ENCODE results near the gene COL5A1.

DNA sequence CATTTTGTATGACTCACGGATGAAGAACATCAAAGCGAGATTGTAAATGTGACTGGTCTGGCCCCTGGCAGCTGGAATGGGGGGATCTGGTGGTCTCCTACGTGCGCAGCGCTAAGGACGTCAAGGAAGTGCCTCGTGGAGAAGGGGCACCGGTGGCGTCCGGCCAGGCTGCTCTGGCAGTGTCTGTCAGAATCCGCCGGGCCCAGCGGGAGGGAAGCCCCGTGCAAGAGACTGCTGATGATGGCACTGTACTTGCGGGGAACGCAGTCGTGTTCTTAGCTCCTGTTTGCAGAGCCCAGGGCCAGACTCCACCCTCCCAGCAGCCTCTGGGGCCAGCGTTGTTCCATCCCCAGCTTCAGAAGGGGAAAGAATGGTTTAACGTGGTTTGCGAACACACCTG, 75.5 kb downstream of the COL5A1 start:
- no peak for TF ChIP-seq POLR2A (IDR thresholded peaks at IDR 0.05)
- TF ChIP-seq, protein P1, sequence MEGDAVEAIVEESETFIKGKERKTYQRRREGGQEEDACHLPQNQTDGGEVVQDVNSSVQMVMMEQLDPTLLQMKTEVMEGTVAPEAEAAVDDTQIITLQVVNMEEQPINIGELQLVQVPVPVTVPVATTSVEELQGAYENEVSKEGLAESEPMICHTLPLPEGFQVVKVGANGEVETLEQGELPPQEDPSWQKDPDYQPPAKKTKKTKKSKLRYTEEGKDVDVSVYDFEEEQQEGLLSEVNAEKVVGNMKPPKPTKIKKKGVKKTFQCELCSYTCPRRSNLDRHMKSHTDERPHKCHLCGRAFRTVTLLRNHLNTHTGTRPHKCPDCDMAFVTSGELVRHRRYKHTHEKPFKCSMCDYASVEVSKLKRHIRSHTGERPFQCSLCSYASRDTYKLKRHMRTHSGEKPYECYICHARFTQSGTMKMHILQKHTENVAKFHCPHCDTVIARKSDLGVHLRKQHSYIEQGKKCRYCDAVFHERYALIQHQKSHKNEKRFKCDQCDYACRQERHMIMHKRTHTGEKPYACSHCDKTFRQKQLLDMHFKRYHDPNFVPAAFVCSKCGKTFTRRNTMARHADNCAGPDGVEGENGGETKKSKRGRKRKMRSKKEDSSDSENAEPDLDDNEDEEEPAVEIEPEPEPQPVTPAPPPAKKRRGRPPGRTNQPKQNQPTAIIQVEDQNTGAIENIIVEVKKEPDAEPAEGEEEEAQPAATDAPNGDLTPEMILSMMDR (IDR thresholded peaks at IDR 0.05), result no peak
